CD4-positive, alpha-beta memory T cell (primary cell): ENCODE measurements around the gene TEKT4. TPM values are rescaled to one million over a fixed set of nuclear protein-coding genes. Genes with fewer than 3 reads are reported as not detected.
"Not testable (repeated sequence)": the region's sequence is repeated elsewhere in the genome, so short reads cannot be mapped to it uniquely, and the experiment has no call there.

ENCODE experiments used
- CTCF ChIA-PET: fragments of 350-600 bp; sonication (Branson Sonifier 250); formaldehyde crosslinking; loops from one replicate; lab custom pipeline; 2021; ENCODE audit warnings: inconsistent platforms; ENCODE audit not compliant: partially characterized antibody; lab: Charles Lee
- POLR2A ChIA-PET: fragments of 350-600 bp; sonication (Branson Sonifier 250); formaldehyde crosslinking; loops from one replicate; lab custom pipeline; 2021; ENCODE audit not compliant: partially characterized antibody; lab: Charles Lee
- DNase-seq, 5 donors: peaks; one replicate each; pipeline versions ENCODE4 v3.0.0 to v3.0.0-alpha.2; 2020 to 2022; ENCODE audit warnings: mixed read lengths in 1 of 5
- H3K27ac ChIP-seq: one replicate; pipeline ENCODE4 v1.7.0; 2013; ENCODE audit warnings: low read depth, low read length
- H3K27me3 ChIP-seq: 2 replicates; pipeline ENCODE4 v1.7.0; 2013; ENCODE audit warnings: mild to moderate bottlenecking, low read length, moderate library complexity; ENCODE audit not compliant: insufficient read depth
- H3K36me3 ChIP-seq: 2 replicates; pipeline ENCODE4 v1.7.0; 2013; ENCODE audit warnings: mild to moderate bottlenecking, low read length, moderate library complexity; ENCODE audit not compliant: insufficient read depth
- H3K4me1 ChIP-seq: 2 replicates; pipeline ENCODE4 v1.7.0; 2013; ENCODE audit warnings: mild to moderate bottlenecking, low read length, moderate library complexity; ENCODE audit not compliant: insufficient read depth
- H3K4me3 ChIP-seq, 2 donors: one replicate each; pipeline ENCODE4 v1.7.0; 2013; ENCODE audit warnings: low read length in 2 of 2, mild to moderate bottlenecking in 1 of 2
- H3K9me3 ChIP-seq, 2 donors: one replicate each; pipeline ENCODE4 v1.7.0; 2013; ENCODE audit warnings: low read length in 2 of 2, control low read depth in 1 of 2; ENCODE audit not compliant: control insufficient read depth in 1 of 2
- H3K27ac Mint-ChIP-seq, 7 donors: one replicate each; pipeline ENCODE4 v1.8.0; 2020 to 2021; ENCODE audit warnings: mixed read lengths in 7 of 7, mild to moderate bottlenecking in 6 of 7, inconsistent platforms in 3 of 7, moderate library complexity in 3 of 7
- H3K27me3 Mint-ChIP-seq, 2 donors: one replicate each; pipeline ENCODE4 v1.8.0; 2020 to 2021; ENCODE audit warnings: mixed read lengths in 2 of 2
- H3K36me3 Mint-ChIP-seq, 2 donors: one replicate each; pipeline ENCODE4 v1.8.0; 2020 to 2021; ENCODE audit warnings: mixed read lengths in 2 of 2, inconsistent platforms in 1 of 2, mild to moderate bottlenecking in 1 of 2
- H3K4me1 Mint-ChIP-seq, 4 donors: one replicate each; pipeline ENCODE4 v1.8.0; 2020 to 2021; ENCODE audit warnings: mixed read lengths in 4 of 4, mild to moderate bottlenecking in 1 of 4
- H3K4me3 Mint-ChIP-seq, 8 donors: one replicate each; pipeline ENCODE4 v1.8.0; 2020 to 2021; ENCODE audit warnings: mixed read lengths in 8 of 8, mild to moderate bottlenecking in 7 of 8, moderate library complexity in 6 of 8, inconsistent platforms in 3 of 8
- H3K9me3 Mint-ChIP-seq, 8 donors: one replicate each; pipeline ENCODE4 v1.8.0; 2020 to 2021; ENCODE audit warnings: mixed read lengths in 8 of 8, mild to moderate bottlenecking in 5 of 8, inconsistent platforms in 3 of 8, moderate library complexity in 1 of 8
- intact Hi-C: fragments of 100-400 bp; cut with micrococcal nuclease; formaldehyde crosslinking; loops from one replicate; pipeline ENCODE4 v1.15.1; 2023
- polyA plus RNA-seq, 2 donors: library from polyadenylated mRNA; unstranded; fragments of 300-500 nt; fragmentation: Illumina TruSeq; gene quantifications; one replicate each; pipeline ENCODE4 v1.2.3, GENCODE V29; 2021
- total RNA-seq, 2 experiments: library from RNA; stranded (reverse); gene quantifications; one replicate each; pipeline ENCODE4 v1.2.3, GENCODE V29; 2021

TEKT4 gene
- total and polyA plus RNA-seq, 4 experiments from 2014 or later, result not detected

- intact Hi-C loops, result loop anchor here (10.0 kb wide), 1 partner anchor 236 kb away; no protein-coding TSS in a partner anchor
- H3K4me1 ChIP-seq, H3K27ac Mint-ChIP-seq, H3K4me3 Mint-ChIP-seq, H3K9me3 Mint-ChIP-seq, H3K27me3 ChIP-seq, H3K27me3 Mint-ChIP-seq, DNase-seq, H3K27ac ChIP-seq, POLR2A ChIA-PET, H3K36me3 ChIP-seq, H3K9me3 ChIP-seq, H3K4me3 ChIP-seq, H3K4me1 Mint-ChIP-seq, H3K36me3 Mint-ChIP-seq: not testable (repeated sequence)
- CTCF ChIA-PET, result interaction anchor here (1.1 kb wide), 1 partner anchor 13 kb away, joined by 4 read pairs; no protein-coding TSS in a partner anchor
Observed at GRCh38 chr2:94878575-94878974, 7.3 kb downstream of the TEKT4 start.

GRCh38 chr2:94879314-94879981 is 8.2 kb downstream of the TEKT4 start:
- Histone ChIP-seq H3K4me3 (no peak overlapping the region), H3K4me1 (no peaks in the 10 kb centered on the region), H3K27ac (no peak overlapping the region), H3K9me3 (no peaks in the 10 kb centered on the region), H3K36me3 (no peaks in the 10 kb centered on the region), H3K27me3 (no peaks in the 10 kb centered on the region)
- H3K9me3 Mint-ChIP-seq, result peaks cover 0 to 10% (median 1%) of the 10 kb centered on the region in 8 donors
- ChIA-PET POLR2A (no interaction called here), CTCF (no interaction called here)
- H3K36me3 Mint-ChIP-seq, result no peaks in the 10 kb centered on the region
- no peak for DNase-seq
- intact Hi-C loops, result loop anchor here (10.0 kb wide), 1 partner anchor 235 kb away; no protein-coding TSS in a partner anchor
- H3K4me1 Mint-ChIP-seq, result no peaks in the 10 kb centered on the region
- peaks cover 0 to 1% of the 10 kb centered on the region in 2 donors for H3K27me3 Mint-ChIP-seq
- no peak overlapping the region for H3K27ac Mint-ChIP-seq
- no peak overlapping the region for H3K4me3 Mint-ChIP-seq

GRCh38 chr2:94879982-94880377 is 8.8 kb downstream of the TEKT4 start:
- Histone ChIP-seq H3K4me3 (no peak overlapping the region), H3K36me3 (no peaks in the 10 kb centered on the region), H3K27ac (no peak overlapping the region), H3K4me1 (no peaks in the 10 kb centered on the region), H3K9me3 (no peaks in the 10 kb centered on the region), H3K27me3 (no peaks in the 10 kb centered on the region)
- H3K4me3 Mint-ChIP-seq, result no peak overlapping the region
- ChIA-PET CTCF (no interaction called here), POLR2A (no interaction called here)
- DNase-seq, result no peak
- peaks cover 1 to 3% of the 10 kb centered on the region in 2 donors for H3K27me3 Mint-ChIP-seq
- H3K4me1 Mint-ChIP-seq, result no peaks in the 10 kb centered on the region
- intact Hi-C loops, result loop anchor here (10.0 kb wide), 1 partner anchor 235 kb away; no protein-coding TSS in a partner anchor
- H3K27ac Mint-ChIP-seq, result no peak overlapping the region
- no peaks in the 10 kb centered on the region for H3K36me3 Mint-ChIP-seq
- peaks cover 0 to 11% (median 3%) of the 10 kb centered on the region in 8 donors for H3K9me3 Mint-ChIP-seq

- H3K27ac Mint-ChIP-seq, result no peak overlapping the region
- no peaks in the 10 kb centered on the region for H3K27me3 ChIP-seq
- CTCF ChIA-PET, result no interaction called here
Observed at GRCh38 chr2:94880507-94880906, 9.3 kb downstream of the TEKT4 start.

GRCh38 chr2:94881070-94881469 is 9.8 kb downstream of the TEKT4 start:
- ChIA-PET CTCF (no interaction called here), POLR2A (no interaction called here)
- no peak for DNase-seq
- Histone ChIP-seq H3K36me3 (no peaks in the 10 kb centered on the region), H3K4me3 (no peak overlapping the region), H3K27ac (no peak overlapping the region), H3K27me3 (no peaks in the 10 kb centered on the region), H3K4me1 (no peaks in the 10 kb centered on the region), H3K9me3 (no peaks in the 10 kb centered on the region)
- Mint-ChIP-seq H3K36me3 (no peaks in the 10 kb centered on the region), H3K4me3 (no peak overlapping the region), H3K4me1 (no peaks in the 10 kb centered on the region), H3K27ac (no peak overlapping the region), H3K9me3 (peaks cover 0 to 13% (median 3%) of the 10 kb centered on the region in 8 donors), H3K27me3 (peaks cover 3 to 4% of the 10 kb centered on the region in 2 donors)
- intact Hi-C loops, result no loop called here

More at GRCh38 chr2:94880507-94880906, 9.3 kb downstream of the TEKT4 start:
- H3K4me3 Mint-ChIP-seq, result no peak overlapping the region
- Histone ChIP-seq H3K4me1 (no peaks in the 10 kb centered on the region), H3K36me3 (no peaks in the 10 kb centered on the region), H3K9me3 (no peaks in the 10 kb centered on the region), H3K27ac (no peak overlapping the region), H3K4me3 (no peak overlapping the region)
- peaks cover 1 to 4% of the 10 kb centered on the region in 2 donors for H3K27me3 Mint-ChIP-seq
- H3K36me3 Mint-ChIP-seq, result no peaks in the 10 kb centered on the region
- intact Hi-C loops, result no loop called here
- H3K4me1 Mint-ChIP-seq, result no peaks in the 10 kb centered on the region
- no peak for DNase-seq
- peaks cover 0 to 13% (median 3%) of the 10 kb centered on the region in 8 donors for H3K9me3 Mint-ChIP-seq
- POLR2A ChIA-PET, result no interaction called here

- peaks cover 1 to 14% of the 10 kb centered on the region in 2 donors for H3K27me3 Mint-ChIP-seq
- no peaks in the 10 kb centered on the region for H3K9me3 ChIP-seq
- POLR2A ChIA-PET, result no interaction called here
- H3K27ac Mint-ChIP-seq, result no peak overlapping the region
- intact Hi-C loops, result no loop called here
- no peak overlapping the region for H3K4me3 Mint-ChIP-seq
- H3K27me3 ChIP-seq, result no peaks in the 10 kb centered on the region
- no peaks in the 10 kb centered on the region for H3K36me3 Mint-ChIP-seq
- no peaks in the 10 kb centered on the region for H3K4me1 ChIP-seq
- peaks cover 0 to 1% (median 0%) of the 10 kb centered on the region in 8 donors for H3K9me3 Mint-ChIP-seq
- CTCF ChIA-PET, result no interaction called here
- H3K4me3 ChIP-seq, result no peak overlapping the region
- no peak for DNase-seq
- H3K4me1 Mint-ChIP-seq, result no peaks in the 10 kb centered on the region
- H3K27ac ChIP-seq, result no peak overlapping the region
- H3K36me3 ChIP-seq, result no peaks in the 10 kb centered on the region
Observed at GRCh38 chr2:94890234-94890633, 19.0 kb downstream of the TEKT4 start.

- H3K4me1 ChIP-seq, H3K4me3 Mint-ChIP-seq, intact Hi-C loops, H3K27ac Mint-ChIP-seq, H3K4me1 Mint-ChIP-seq, DNase-seq, H3K9me3 Mint-ChIP-seq, POLR2A ChIA-PET, H3K27me3 ChIP-seq, CTCF ChIA-PET, H3K9me3 ChIP-seq, H3K36me3 ChIP-seq, H3K27ac ChIP-seq, H3K4me3 ChIP-seq, H3K36me3 Mint-ChIP-seq: not testable (repeated sequence)
- H3K27me3 Mint-ChIP-seq, result peaks cover 4 to 14% of the 10 kb centered on the region in 2 donors
Observed at GRCh38 chr2:94895273-94895672, 24.0 kb downstream of the TEKT4 start.
